Retina (tissue), 1 donor: Measurements from ENCODE around the gene POLR3G.
A peak's percentile ranks its signal among the peaks of the same experiment; 100 is the strongest.

Experiments
- DNase-seq: peaks from one replicate; pipeline ENCODE4 v3.0.0-alpha.2; 2016

Gene POLR3G, protein sequence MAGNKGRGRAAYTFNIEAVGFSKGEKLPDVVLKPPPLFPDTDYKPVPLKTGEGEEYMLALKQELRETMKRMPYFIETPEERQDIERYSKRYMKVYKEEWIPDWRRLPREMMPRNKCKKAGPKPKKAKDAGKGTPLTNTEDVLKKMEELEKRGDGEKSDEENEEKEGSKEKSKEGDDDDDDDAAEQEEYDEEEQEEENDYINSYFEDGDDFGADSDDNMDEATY

GRCh38 chr5:90474235-90475107 is at the start of gene POLR3G, which contains the start of gene MBLAC2:
Gene POLR3G, plus strand, starts transcription at chr5:90474864. Its CDS starts 10,704 bp downstream, at chr5:90485568.
Gene MBLAC2, minus strand, starts transcription at chr5:90474771. Its CDS starts 479 bp downstream, at chr5:90474292.
- DNase-seq, result peak; percentile 97

DNA sequence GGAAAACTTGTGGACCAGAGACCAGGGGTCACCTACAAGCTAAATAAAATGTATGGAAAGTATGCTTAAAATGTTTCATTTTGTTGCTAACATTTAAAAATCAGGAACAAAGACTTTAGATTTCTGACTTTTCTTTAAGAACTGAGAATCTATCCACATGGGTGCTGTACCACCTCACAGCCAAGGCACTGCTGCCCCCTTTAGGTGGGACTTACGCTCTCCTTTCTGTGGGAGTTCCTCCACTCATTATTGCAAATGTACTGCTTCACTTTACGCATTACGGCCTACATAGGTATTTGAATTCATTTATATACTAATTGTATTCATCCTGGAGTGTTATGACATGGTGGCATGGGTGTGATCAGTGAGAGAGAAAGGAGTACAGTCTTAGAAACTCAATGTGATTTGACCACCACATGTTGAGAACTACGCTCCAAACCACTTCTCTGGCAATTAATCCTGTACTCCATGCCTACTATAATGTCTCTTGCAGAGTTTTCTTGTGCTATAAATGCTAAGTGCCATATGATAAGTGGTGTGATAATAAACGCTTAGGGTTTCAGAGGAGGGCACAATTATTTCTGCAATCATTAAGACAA is 40.4 kb upstream of the POLR3G start:
- peak; percentile 15 for DNase-seq

DNA sequence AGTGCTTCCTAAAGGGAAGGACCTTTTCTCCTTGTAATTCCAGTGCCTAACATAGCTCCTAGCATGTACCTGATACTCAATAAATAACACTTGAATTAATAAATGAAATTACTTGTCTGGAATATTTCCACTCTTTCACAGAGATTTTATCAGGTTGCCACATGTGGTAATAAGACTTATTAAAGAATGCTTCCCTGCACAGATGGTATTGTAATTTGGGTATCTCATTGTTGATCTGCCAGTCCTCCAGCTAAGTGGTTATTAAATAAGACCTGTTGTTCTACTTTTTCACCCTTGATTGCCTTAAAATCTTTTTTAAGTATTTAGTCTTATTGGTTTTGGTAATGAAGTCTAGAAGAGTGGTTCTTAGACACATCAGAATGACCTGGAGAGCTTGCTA is 37.0 kb upstream of the POLR3G start:
- no peak for DNase-seq

DNA sequence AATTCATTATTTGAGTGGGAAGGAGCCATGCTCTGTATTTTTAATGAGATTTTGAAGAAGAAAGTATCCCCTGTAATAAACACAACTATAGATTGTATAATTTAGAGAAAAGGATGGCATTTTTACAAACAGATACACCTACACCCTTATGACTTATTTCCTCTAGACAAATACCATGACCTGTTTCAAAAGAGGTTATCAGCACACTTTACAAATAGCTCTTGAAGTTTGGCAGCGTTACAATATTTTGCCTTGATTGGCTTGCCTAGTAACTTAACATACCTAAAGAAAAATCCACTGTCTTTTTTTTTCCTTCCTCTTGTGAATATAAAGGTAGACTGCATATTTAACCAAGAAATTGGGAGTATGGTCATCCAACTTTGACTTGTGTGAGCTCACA is 36.6 kb upstream of the POLR3G start:
- no peak for DNase-seq

DNA sequence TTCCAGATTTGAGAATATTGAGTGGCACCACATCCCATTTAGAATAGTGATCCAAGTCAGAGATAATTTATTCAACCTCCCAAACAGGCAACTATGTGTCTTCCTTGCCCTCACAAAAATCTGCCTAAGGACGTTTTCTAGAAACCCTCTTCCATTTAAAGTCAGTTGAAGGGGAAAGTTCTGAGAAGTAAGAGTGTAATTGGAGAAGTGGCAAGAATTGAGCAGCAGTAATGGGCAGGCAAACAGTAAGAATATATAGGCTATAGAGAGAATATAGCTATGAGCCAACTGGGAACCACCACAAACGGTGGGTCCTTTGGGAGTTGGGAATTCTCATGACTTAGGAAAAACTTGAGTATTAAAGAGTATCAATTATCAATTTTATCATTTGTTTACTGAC is 34.0 kb upstream of the POLR3G start:
- no peak for DNase-seq

GRCh38 chr5:90446961-90447360 is 27.7 kb upstream of the POLR3G start:
- DNase-seq, result no peak

DNA sequence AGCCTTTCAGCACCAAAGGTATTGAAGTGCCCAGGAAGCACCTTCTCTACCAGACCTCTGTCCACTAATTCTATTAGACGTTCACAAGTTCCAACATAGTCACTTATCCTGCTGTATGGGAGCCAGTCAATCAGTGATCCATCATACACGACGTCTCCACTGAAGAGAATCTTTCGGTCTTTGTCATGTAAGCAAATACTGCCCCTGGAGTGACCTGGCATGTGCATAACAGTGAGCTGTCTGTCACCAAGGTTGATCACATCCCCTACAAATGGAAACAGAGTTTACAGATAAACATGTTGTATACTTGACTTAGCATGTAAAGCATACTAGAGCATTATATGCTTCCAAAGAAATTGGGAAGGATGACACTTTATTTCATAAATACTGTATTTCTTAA is 13.4 kb upstream of the POLR3G start:
- no peak for DNase-seq

- DNase-seq, result no peak
Measured at GRCh38 chr5:90472783-90473395, 1.8 kb upstream of the POLR3G start.

DNA sequence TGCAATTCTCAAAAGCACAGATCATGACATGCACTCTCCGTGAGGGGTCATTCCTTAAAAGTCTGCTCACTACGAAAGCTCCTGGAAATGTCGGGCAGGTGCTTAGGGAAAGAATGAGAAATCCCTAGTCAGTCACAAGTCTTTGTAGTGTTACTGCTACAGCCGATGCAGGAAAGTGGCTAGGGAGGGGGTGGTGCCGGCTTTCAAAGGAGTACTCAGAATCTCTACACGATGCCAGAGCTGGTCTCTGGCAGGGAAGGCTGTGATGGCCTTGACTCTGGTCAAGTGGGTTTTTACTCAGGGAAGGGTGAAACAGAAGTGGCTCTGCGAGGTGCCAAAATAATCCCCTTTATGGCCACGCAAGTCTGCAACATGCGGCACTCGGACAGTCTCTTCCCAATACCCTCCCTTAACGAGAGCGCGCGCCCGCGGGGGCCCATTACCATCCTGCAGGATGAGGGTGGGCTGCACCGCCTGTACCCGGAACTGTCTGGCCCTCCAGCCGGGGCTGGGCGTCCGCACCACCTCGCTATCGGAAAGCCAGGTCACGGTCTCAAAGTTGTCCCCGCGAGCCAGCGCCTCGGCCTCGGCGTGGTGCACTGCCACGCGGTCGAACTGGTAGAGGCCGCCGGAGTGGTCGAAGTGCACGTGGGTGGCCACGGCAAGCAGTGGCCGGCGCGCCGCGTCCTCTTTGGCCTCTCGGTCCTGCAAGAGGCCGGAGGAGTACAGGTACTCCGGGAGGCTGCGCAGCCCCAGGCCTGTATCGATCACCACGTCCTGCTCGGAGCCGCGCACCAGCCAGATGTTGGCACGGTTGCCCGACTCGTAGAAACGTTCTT is 1.0 kb upstream of the POLR3G start:
- peak; percentile 93 for DNase-seq

DNA sequence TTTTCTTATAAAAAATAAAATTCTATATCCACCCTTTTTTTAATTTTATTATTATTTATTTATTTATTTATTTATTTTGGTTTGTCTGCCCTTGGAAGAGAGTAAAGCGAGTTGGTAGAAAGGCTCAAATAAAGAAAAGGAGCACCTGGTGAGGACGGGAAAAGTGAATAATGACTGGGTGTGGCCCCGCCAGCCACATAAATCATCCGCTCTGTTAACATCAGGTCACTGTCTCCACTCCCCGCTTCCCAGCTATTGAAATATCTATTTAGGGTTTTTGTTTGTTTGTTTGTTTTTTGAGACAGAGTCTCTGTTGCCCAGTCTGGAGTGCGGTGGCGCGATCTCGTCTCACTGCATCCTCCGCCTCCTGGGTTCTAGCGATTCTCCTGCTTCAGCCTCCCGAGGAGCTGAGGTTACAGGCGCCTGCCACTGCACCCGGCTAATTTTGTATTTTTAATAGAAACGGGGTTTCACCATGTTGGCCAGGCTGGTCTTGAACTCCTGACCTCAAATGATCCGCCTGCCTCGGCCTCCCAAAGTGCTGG is 844 bp downstream of the POLR3G start:
- DNase-seq, result peak; percentile 1

DNA sequence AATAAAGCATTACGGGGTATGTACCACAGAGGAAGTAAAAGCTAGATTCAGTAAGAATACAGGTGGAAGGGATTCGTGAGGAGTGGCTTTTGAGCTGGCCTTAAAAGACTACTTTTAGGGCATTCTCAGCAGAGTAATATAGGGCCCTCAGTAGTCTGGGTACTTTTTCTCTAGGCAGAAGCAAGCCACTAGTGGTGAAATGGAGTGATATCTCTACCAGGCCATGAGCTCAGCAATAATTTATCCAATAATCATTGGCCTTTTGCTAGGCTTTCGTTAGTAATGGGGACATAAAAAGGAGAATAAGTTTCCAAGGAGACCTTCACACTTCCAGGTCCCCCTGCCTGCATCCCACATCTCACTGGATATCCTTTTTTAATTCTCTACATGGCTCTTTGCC is 1.7 kb downstream of the POLR3G start:
- peak; percentile 16 for DNase-seq

DNA sequence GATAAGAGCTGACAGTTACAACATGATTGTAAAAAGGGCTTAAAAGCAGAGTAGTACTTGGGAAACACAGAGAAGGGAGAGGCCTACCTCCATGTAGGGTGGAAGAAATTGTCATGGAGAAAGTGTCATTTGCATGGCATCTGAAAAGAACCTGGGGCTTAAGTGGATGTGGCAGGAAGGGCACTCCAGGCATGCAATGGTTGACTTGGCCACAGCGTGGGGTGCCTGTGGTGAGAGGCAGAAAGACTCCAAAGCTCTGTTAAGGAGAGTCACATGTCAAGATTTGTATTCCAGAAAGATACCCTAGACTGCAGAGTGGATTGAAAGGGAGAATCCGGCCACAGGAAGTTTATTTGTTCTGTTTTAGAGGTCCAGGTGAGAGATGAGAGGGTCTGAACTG is 2.4 kb downstream of the POLR3G start:
- DNase-seq, result peak; percentile 34

DNA sequence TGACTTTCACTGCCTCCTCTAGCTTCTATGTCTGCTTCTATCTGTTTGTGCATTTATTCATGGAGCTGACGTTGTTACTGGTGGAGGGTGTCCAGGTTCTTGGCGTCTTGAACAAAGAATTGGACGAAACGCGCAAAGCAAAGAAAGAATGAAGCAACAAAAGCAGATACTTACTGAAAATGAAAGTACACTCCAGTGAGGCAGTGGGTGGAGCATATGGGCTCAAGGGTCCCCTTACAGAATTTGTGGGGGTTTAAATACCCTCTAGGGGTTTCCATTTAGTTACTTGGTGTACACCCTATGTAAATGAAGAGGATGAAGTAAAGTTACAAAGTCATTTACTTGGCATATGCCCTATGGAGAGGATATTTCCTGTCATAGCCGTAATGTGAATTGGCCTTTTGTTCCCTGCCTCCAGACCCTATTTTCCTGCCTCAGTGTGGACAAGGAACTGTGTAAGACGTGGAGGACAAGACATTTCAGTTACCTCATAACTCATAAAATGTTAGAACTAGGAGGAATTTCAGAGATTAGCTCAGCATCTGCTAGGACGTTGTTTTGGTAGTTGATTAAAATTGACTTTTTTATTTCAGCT is 3.1 kb downstream of the POLR3G start:
- no peak for DNase-seq

- DNase-seq, result no peak
Measured at GRCh38 chr5:90479611-90480385, 5.1 kb downstream of the POLR3G start.

- DNase-seq, result no peak
Measured at GRCh38 chr5:90480699-90481098, 6.0 kb downstream of the POLR3G start.

DNA sequence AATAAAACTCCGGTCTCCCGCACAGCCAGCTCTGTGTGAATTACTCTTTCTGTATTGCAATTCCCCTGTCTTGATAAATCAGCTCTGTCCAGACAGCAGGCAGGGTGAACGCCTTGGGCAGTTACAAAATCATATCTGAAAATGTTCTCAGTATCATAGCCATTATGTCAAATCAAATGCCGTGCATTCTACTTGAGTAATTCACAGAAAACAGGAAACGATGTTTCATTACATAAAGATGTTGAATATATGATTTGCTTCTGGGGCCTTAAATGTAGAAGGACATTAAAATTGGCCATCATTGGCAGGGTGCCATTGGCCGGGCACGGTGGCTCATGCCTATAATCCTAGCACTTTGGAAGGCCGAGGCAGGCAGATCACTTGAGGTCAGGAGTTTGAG is 8.5 kb downstream of the POLR3G start:
- DNase-seq, result no peak

DNA sequence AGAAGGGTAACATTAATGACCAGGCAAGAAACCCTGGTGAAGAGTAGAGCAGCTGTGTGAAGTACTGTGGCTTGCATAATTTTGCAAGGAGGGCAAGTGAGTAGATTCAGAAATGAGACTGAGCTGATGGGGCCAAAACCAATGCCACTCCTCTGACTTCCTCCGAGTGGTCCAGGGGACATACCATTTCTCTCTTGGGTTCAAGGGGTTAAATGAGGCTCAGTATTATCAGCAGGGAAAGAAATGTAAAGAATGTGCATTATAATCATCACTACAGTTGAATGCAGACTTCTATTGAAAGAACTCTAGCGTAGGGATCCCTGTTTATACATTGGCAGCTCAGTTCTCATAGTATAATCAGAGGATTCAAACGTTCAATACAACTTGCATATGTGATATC is 9.9 kb downstream of the POLR3G start:
- DNase-seq, result no peak

DNA sequence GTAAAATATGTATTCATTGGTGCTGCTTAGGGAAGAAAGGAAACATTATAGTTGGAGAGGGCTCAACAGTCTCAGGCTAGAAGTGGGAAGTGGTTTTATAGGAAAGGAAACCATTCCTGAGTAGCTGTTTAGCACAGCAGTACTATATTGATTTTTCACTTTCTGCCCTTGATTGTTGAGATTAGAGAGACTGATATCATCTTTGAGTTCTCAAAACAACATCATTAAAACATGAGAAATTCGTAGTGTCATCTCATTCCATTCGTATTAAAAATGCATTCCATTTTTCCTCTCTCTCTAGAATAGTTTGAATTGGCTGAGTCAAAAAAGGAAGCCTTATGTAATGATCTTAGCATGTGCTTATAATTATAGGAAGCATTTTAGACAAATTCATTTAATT is 14.1 kb downstream of the POLR3G start:
- DNase-seq, result no peak

DNA sequence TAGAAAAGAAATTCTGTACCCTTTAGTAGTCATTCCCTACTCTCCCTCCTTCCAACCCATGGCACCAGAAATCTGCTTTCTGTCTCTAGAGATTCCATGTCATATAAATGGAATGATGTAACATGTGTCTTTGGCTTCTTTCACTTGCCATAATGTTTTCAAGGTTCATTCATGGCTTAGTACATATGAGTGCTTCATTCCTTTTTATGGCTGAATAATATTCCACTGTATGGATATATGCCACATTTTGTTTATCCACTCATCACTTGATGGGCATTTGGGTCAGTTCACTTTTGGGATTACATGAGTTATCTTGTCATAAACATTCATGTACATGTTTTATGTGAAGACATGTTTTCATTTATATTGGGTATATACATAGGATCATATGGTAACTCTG is 19.4 kb downstream of the POLR3G start:
- DNase-seq, result no peak

- no peak for DNase-seq
Measured at GRCh38 chr5:90495146-90495545, 20.5 kb downstream of the POLR3G start.

DNA sequence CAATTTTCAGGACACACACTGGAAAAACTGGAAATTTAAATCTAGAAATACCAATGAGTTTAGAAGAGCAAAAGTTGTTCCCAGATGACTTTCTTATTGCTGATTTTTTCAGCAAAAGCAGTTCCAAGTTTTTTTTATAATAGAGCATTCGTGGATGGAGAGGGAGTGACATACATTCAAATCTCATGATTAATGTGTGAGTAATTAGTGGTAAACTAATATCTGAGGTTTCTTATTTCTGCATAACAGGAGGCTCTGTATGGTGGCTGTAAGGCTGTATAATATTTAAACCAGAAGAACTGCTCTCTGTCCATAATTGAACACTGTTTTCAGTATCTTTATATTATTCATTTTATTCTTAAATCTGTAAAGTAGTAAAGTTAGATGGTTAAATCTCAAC is 28.9 kb downstream of the POLR3G start:
- no peak for DNase-seq
